Measurements from ENCODE around the gene ZNF665.
"Not testable (repeated sequence)": the region's sequence is repeated elsewhere in the genome, so short reads cannot be mapped to it uniquely, and the experiment has no call there.

The ZNF665 gene

GRCh38 chr19:53158119-53158656, 35.0 kb downstream of the ZNF665 start:
- in situ Hi-C loops (cut with MboI; ENCODE audit: low sequenced_read_pairs): no loop called here

GRCh38 chr19:53157626-53158025, 35.5 kb downstream of the ZNF665 start:
- in situ Hi-C loops (cut with MboI; ENCODE audit: low sequenced_read_pairs): no loop called here

- in situ Hi-C loops (cut with MboI; ENCODE audit: low sequenced_read_pairs): no loop called here
Observed at GRCh38 chr19:53156850-53157249, 36.3 kb downstream of the ZNF665 start.

- in situ Hi-C loops (cut with MboI; ENCODE audit: low sequenced_read_pairs): no loop called here
Observed at GRCh38 chr19:53147645-53148044, 45.5 kb downstream of the ZNF665 start.

GRCh38 chr19:53140351-53140750, 52.8 kb downstream of the ZNF665 start:
- in situ Hi-C loops (cut with MboI; ENCODE audit: low sequenced_read_pairs): no loop called here

- in situ Hi-C loops (cut with MboI; ENCODE audit: low sequenced_read_pairs): no loop called here
Observed at GRCh38 chr19:53136432-53136831, 56.7 kb downstream of the ZNF665 start.

- in situ Hi-C loops (cut with MboI; ENCODE audit: low sequenced_read_pairs): no loop called here
Observed at GRCh38 chr19:53132141-53132991, 60.8 kb downstream of the ZNF665 start, which contains the start of gene ZNF415. Gene ZNF415 (minus strand): TSS chr19:53132910. CDS start chr19:53122676, 10,234 bp downstream.

GRCh38 chr19:53131727-53132126, 61.4 kb downstream of the ZNF665 start:
- in situ Hi-C loops (cut with MboI; ENCODE audit: low sequenced_read_pairs): no loop called here

GRCh38 chr19:53131085-53131590, 62.0 kb downstream of the ZNF665 start:
- in situ Hi-C loops (cut with MboI; ENCODE audit: low sequenced_read_pairs): no loop called here

GRCh38 chr19:53130506-53130905, 62.7 kb downstream of the ZNF665 start:
- in situ Hi-C loops (cut with MboI; ENCODE audit: low sequenced_read_pairs): no loop called here

GRCh38 chr19:53126733-53127526, 66.2 kb downstream of the ZNF665 start:
- in situ Hi-C loops (cut with MboI; ENCODE audit: low sequenced_read_pairs): not testable (repeated sequence)

- in situ Hi-C loops (cut with MboI; ENCODE audit: low sequenced_read_pairs): no loop called here
Observed at GRCh38 chr19:53123400-53123799, 69.8 kb downstream of the ZNF665 start.

All from hTERT RPE-1 (cell line).